OCI-LY1 (cell line): Measurements from ENCODE around the gene SMIM14.

ENCODE experiments used
- CTCF ChIP-seq: fragments of 200-600 bp; sonication (generic), shearing (Covaris generic); IDR thresholded peaks from 2 replicates; pipeline ENCODE4 v1.5.1; 2017; ENCODE audit warnings: mild to moderate bottlenecking, antibody characterized with exemption, low read length, moderate library complexity, mixed read lengths
- EZH2 ChIP-seq: fragments of 200-600 bp; sonication (generic), shearing (Covaris generic); IDR thresholded peaks from 2 replicates; pipeline ENCODE4 v1.8.0; 2017; ENCODE audit warnings: borderline replicate concordance, mixed run types, mild to moderate bottlenecking, antibody characterized with exemption, low read length, moderate library complexity, mixed read lengths

- TF ChIP-seq CTCF: no peak
- no peak for TF ChIP-seq EZH2
Observed at GRCh38 chr4:39660757-39661156, 22.1 kb upstream of the SMIM14 start.
